GM13977 (cell line): Measurements from ENCODE around the gene EPN2.

ENCODE experiments used
- DNase-seq: peaks from one replicate; pipeline ENCODE4 v3.0.0; 2012; ENCODE audit warnings: low spot score
- in situ Hi-C: fragments of 300-500 bp; cut with MboI; formaldehyde crosslinking; loops from one replicate; pipeline ENCODE4 v1.12.0; 2022; ENCODE audit warnings: low sequenced_read_pairs, low pct_unique_long_range_greater_than_20kb, mixed read lengths, inconsistent platforms; ENCODE audit not compliant: unreplicated experiment
- TF ChIP-seq, protein P1 (sequence below): IDR thresholded peaks from 2 replicates; pipeline ENCODE4 v1.5.1; 2012; ENCODE audit warnings: mild to moderate bottlenecking, control low read depth; ENCODE audit not compliant: insufficient read depth; ENCODE audit errors: extremely low read depth, missing control alignments

Gene EPN2

DNA sequence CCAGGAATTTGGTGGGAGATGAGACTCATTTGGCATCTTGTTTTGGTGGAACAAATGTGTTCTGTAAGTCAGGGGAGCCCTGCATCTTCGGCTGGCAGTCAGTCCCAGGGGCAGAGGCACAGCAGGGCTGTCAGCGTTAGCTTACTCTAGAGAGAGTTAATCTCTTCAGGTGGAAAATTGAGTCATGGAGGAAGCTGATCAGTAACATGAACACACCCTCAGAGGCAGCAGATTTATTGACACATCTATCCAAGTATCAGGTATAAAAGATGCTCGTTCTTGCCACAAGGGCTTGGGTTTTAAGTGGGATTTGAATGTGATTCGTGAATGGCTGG is 55.2 kb downstream of the EPN2 start:
- in situ Hi-C loops = no loop called here
- TF ChIP-seq, protein P1, sequence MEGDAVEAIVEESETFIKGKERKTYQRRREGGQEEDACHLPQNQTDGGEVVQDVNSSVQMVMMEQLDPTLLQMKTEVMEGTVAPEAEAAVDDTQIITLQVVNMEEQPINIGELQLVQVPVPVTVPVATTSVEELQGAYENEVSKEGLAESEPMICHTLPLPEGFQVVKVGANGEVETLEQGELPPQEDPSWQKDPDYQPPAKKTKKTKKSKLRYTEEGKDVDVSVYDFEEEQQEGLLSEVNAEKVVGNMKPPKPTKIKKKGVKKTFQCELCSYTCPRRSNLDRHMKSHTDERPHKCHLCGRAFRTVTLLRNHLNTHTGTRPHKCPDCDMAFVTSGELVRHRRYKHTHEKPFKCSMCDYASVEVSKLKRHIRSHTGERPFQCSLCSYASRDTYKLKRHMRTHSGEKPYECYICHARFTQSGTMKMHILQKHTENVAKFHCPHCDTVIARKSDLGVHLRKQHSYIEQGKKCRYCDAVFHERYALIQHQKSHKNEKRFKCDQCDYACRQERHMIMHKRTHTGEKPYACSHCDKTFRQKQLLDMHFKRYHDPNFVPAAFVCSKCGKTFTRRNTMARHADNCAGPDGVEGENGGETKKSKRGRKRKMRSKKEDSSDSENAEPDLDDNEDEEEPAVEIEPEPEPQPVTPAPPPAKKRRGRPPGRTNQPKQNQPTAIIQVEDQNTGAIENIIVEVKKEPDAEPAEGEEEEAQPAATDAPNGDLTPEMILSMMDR = no peak
- DNase-seq = no peak

GRCh38 chr17:19294443-19294842 is 57.3 kb downstream of the EPN2 start:
- no peak for DNase-seq
- TF ChIP-seq, protein P1 = no peak
- in situ Hi-C loops = no loop called here

DNA sequence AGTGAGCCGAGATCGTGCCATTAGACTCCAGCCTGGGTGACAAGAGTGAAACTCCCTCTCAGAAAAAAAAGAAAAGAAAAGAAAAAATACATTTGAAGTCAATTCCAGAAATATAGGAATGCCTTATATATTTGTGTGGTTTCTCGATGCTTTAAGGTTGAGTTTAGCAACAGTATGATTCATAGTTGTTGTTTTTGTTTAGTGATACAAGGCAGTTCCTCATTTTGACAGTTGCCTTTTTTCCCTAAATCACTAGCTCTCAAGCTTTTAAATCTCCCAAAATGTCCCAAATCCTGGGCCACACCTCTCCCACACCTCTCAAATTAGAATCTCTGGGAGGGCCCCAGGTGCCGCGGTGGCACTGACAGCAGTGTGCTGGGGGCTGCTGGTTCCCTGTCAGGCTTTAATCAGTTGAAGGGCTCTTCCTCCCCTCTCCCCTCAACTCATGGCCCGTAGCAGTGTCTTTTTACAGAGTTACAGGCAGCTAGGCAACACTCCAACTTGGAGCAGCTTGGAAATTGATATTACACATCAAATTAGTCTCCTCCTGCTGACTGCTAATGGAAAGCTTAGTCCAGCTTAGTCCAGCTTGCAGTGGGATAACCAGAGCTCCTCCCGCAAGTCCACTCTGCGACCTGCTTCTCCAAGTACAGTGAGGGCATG is 58.4 kb downstream of the EPN2 start:
- in situ Hi-C loops = no loop called here
- TF ChIP-seq, protein P1 = no peak
- no peak for DNase-seq

GRCh38 chr17:19296786-19297778 is 59.9 kb downstream of the EPN2 start:
- TF ChIP-seq, protein P1 = no peak
- DNase-seq = no peak
- in situ Hi-C loops = no loop called here

DNA sequence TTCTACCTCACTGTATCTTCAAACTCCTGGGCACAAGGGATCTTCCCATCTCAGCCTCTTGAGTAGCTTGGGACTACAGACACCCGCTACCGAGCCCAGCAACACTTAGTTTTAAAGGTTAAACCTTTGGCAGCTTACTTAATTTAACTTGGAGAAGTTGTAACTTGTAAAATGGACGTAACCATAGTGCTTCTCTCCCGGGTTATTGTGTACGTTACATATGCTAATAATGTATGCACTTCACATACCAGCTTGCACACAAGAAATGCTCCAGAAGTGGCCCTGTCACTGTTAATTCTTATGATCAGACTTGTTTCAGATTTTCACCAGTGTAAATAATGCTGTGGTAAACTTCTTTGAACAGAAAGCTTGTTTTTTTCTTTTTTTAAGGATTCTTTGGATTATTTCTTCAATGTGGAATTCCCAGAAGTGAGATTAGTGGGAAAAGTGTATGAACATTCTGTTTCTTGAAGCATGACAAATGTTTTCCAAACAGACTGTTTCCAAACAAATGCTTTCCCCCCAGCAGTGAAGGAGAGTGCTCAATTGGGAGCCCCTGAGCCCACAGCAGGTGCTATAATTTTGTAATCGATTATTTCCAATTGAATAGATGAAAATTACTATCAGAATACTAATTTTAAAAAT is 61.5 kb downstream of the EPN2 start:
- TF ChIP-seq, protein P1 = no peak
- DNase-seq = no peak
- in situ Hi-C loops = no loop called here

DNA sequence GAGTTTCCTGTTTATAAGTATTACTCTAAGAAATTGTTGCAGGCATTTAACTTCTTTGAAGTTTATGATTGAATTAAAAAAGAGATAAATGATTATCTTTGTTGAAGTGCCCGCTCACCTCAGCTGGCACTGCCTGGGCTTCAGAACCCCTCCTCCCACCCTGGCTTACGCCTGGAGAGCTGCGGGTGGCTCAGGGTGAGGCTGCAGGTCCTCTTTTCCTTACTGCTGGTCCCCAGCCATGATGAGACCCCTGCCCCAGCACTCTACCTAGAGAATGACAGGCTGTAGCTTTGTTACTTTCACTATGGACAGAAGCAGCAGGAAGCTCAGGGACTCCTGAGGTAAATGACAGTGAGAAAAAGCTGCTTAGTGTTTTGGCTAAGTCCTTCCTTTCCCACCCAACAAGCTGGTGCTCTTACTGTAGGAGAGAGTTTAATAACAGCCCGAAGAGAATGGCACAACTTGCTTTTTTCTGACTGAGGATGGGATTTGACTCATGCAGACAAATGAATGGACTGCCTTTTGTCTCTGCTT is 62.1 kb downstream of the EPN2 start:
- TF ChIP-seq, protein P1 = no peak
- no peak for DNase-seq
- in situ Hi-C loops = no loop called here
